Thoracic aorta (tissue), 2 donors: Measurements from ENCODE around the gene SMIM21. TPM values are rescaled to one million over a fixed set of nuclear protein-coding genes. Genes with fewer than 3 reads are reported as not detected.

Source experiments
- ATAC-seq: fragments of 150-250 bp; one replicate; pipeline ENCODE4 v1.8.0; 2017; ENCODE audit warnings: low read depth; ENCODE audit not compliant: insufficient number of reproducible peaks, low FRiP score
- DNase-seq: peaks from one replicate; pipeline ENCODE4 v3.0.0-alpha.2; 2020; ENCODE audit warnings: low spot score
- H3K27ac ChIP-seq, 2 donors: fragments of 200-600 bp; sonication (generic); 1 replicate in 1 of 2; 2 replicates in 1 of 2; pipeline ENCODE4 v1.5.1; 2016; ENCODE audit warnings: mild to moderate bottlenecking in 2 of 2, moderate library complexity in 2 of 2
- H3K27me3 ChIP-seq: fragments of 200-600 bp; sonication (generic); replicated peaks from 2 replicates; pipeline ENCODE4 v1.6.0; 2016; ENCODE audit warnings: mild to moderate bottlenecking; ENCODE audit not compliant: insufficient read depth
- H3K36me3 ChIP-seq: fragments of 200-600 bp; sonication (generic); one replicate; pipeline ENCODE4 v1.5.1; 2016
- H3K4me1 ChIP-seq, 2 donors: fragments of 200-600 bp; sonication (generic); 1 replicate in 1 of 2; 2 replicates in 1 of 2; pipeline versions ENCODE4 v1.5.1 to v1.6.0; 2016; ENCODE audit warnings: low read depth in 2 of 2, mild to moderate bottlenecking in 1 of 2; ENCODE audit not compliant: control insufficient read depth in 1 of 2
- H3K4me3 ChIP-seq: fragments of 200-600 bp; sonication (generic); 2 replicates; pipeline ENCODE4 v1.5.1; 2016; ENCODE audit warnings: mild to moderate bottlenecking
- H3K9me3 ChIP-seq: fragments of 200-600 bp; sonication (generic); 2 replicates; pipeline ENCODE4 v1.5.1; 2016
- total RNA-seq, 2 donors: library from RNA; depleted of rRNA; stranded (reverse); fragments of >200 nt; gene quantifications; one replicate each; pipeline versions ENCODE4 v1.1.0 to v1.2.3, GENCODE V29; 2016
- TF ChIP-seq, protein P1 (sequence below): fragments of 200-600 bp; sonication (generic); IDR thresholded peaks from one replicate; pipeline ENCODE4 v1.5.1; 2019; ENCODE audit warnings: antibody characterized with exemption

SMIM21 gene
- total RNA-seq, 2 donors from 2014 or later = not detected

DNA sequence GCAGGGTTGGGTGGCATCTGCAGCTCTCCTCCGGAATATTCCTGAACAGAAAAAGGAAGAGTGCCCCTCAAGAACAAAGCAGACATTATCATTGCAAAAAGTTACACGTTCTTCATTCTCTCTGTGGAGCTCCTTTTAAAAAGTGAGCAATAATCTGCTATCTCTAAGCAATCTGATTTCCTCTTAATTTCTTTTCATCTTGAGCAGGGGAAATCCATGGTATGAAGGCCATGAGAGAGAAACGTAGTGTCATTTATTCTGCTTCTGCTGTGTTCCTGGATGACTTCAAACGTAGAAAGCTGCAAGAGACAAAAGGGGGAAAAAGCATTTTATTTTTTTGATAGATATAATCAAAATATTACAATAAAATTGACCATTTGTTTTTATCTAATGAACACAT lies 16.9 kb downstream of the SMIM21 start:
- Histone ChIP-seq H3K4me3 (no peak overlapping the region), H3K4me1 (peaks cover 0 to 8% of the 10 kb centered on the region in 2 donors), H3K27ac (no peak overlapping the region), H3K36me3 (no peaks in the 10 kb centered on the region), H3K9me3 (no peaks in the 10 kb centered on the region), H3K27me3 (no peaks in the 10 kb centered on the region)
- TF ChIP-seq, protein P1, sequence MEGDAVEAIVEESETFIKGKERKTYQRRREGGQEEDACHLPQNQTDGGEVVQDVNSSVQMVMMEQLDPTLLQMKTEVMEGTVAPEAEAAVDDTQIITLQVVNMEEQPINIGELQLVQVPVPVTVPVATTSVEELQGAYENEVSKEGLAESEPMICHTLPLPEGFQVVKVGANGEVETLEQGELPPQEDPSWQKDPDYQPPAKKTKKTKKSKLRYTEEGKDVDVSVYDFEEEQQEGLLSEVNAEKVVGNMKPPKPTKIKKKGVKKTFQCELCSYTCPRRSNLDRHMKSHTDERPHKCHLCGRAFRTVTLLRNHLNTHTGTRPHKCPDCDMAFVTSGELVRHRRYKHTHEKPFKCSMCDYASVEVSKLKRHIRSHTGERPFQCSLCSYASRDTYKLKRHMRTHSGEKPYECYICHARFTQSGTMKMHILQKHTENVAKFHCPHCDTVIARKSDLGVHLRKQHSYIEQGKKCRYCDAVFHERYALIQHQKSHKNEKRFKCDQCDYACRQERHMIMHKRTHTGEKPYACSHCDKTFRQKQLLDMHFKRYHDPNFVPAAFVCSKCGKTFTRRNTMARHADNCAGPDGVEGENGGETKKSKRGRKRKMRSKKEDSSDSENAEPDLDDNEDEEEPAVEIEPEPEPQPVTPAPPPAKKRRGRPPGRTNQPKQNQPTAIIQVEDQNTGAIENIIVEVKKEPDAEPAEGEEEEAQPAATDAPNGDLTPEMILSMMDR = no peak
- no peak for DNase-seq
- ATAC-seq = no peak

DNA sequence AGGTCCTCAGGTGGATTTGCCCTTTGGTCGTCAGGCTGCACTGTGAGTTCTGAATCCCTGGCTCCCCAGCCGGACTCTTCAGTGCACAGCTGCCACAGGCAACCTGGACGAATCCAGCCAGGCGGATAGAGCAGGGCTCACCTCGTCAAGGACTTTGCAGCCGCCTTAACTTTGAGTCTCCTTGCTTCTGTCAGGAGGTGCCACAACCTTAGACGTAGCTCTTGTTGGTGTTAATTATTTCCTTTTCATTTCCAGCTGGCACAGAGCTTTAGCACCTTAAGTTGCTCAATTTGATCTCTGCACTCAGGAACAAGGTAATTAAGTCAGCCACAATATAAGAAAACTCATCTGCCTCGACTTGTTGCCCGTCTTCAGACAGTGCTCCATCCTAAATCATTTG lies 17.7 kb downstream of the SMIM21 start:
- no peaks in the 10 kb centered on the region for H3K27me3 ChIP-seq
- ATAC-seq = no peak
- no peaks in the 10 kb centered on the region for H3K9me3 ChIP-seq
- TF ChIP-seq, protein P1 = no peak
- H3K36me3 ChIP-seq = no peaks in the 10 kb centered on the region
- H3K4me1 ChIP-seq = peaks cover 0 to 8% of the 10 kb centered on the region in 2 donors
- no peak overlapping the region for H3K4me3 ChIP-seq
- no peak overlapping the region for H3K27ac ChIP-seq
- no peak for DNase-seq

DNA sequence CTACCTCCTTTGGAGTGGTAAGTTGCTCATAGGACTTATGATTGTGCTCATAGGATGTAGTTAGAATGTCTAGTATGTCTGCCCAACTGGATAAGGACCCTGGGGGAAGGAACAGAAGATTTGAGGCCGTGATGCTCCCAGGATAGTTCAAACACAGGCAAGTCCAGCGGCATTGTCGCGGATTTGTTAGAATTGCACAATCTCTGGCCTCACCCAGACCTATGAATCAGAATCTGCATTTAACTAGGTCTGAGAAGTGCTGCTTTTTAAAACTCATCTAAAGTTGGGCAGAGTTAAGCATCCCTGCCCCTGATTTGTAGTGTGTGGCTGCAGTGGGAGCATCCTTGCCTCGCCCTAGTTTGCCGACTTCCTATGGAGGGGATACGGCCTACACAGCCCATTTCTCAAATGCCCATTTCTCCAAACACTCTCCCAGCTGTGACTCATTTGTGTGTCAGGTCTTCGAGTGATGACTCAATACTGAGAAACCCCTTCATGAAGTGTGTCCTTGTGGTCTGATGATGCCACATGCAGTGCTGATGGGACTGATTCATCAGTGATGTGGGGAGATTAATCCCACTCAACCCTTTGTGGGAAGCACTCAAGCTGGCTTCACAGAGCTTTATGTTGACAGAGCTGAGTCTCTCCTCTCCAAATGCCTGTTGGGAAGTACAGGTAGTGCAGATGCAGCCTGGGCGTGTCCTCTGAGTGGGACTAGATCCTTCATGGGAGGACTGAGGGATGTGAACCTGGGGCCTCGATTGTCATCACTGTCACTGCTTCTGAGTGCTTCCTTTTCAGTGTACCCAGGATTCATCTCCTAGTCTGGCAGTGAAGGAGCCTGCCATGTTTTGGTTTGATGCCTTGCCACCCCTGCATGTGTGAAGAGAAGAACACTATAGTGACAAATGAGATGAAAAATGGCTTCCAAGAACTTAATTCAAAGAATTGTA lies 18.7 kb downstream of the SMIM21 start:
- ATAC-seq = no peak
- DNase-seq = no peak
- H3K27ac ChIP-seq = no peak overlapping the region
- TF ChIP-seq, protein P1 = no peak
- peaks cover 0 to 8% of the 10 kb centered on the region in 2 donors for H3K4me1 ChIP-seq
- H3K36me3 ChIP-seq = no peaks in the 10 kb centered on the region
- no peaks in the 10 kb centered on the region for H3K9me3 ChIP-seq
- no peak overlapping the region for H3K4me3 ChIP-seq
- H3K27me3 ChIP-seq = no peaks in the 10 kb centered on the region

DNA sequence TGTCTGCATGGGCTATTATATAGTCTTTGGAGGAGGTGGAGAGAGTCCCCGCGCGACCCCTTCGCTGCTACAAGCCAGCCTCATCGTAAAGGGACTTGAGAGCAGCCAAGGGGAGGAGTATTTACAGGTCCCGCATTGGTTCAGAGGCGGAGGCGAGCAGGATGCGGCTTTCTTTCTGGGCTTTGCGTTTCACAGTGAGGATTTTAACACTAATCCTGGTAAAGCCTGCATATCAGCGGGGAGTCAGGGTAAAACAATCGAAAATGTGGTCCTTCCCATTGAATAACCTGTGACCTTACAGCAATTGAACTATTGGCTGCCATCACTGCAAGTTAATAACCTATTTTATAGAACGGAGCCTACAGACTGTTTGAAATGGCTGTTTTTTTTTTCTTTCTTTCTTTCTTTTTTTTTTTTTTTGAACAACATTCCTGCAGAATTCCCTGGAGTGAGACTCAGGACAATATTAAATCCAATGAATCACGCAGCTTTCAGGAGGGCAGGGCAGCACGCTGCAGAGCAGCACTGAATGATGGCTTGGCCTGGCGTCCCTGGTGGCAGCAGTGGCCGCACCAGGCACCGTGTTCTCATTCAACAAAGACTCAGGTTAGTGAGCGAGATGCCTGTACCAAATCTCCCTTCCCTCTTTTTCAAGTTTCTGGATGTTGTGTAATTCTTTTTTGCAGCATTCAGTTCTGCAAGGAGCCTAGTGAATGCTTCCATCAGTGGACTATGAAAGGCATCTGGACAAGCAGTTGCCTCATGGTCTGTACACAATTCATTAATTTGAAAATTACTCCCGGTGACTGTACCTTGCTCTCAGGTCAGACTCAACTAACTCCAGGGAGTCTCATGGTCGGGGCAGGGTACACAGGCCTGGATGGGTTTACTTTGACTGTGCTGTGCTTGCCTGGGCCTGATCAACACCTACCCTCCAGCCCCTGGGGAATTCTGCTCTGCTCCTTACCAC lies 19.8 kb downstream of the SMIM21 start:
- ATAC-seq (no peak), DNase-seq (no peak)
- TF ChIP-seq, protein P1 = no peak
- peaks cover 0 to 8% of the 10 kb centered on the region in 2 donors for H3K4me1 ChIP-seq
- H3K9me3 ChIP-seq = no peaks in the 10 kb centered on the region
- H3K27ac ChIP-seq = no peak overlapping the region
- no peaks in the 10 kb centered on the region for H3K27me3 ChIP-seq
- no peaks in the 10 kb centered on the region for H3K36me3 ChIP-seq
- peak overlapping the region; percentile 21 for H3K4me3 ChIP-seq
